NOMO-1 (cell line): ENCODE measurements around the gene PNLIP.

Source experiments
- DNase-seq, 2 experiments: peaks; one replicate each; lab custom pipeline; 2025; ENCODE audit not compliant: unreplicated experiment in 2 of 2; lab: John Stamatoyannopoulos, UW

The PNLIP gene

DNA sequence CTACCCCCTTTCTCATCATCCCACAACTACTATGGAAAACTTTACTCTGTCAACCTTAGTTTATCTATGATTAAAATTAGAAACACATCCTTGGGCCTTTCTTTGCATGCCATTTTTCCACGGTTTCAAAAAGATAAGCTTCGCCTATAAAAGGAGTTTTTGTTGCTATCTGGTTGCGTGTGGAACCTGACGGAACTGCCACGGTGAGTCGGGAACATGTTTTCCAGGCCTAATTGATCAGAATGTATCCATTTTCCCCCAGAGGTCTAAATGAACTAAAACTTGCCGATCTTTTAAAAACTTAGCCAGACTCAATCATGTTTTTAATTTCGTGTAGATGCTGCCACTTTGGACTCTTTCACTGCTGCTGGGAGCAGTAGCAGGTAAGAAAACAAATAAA, at the start of gene PNLIP:
TSS of gene PNLIP (plus strand) at position 176 of the 400 bp plus-strand sequence. CDS start at position 338, 162 bp downstream.
- no peak for DNase-seq

DNA sequence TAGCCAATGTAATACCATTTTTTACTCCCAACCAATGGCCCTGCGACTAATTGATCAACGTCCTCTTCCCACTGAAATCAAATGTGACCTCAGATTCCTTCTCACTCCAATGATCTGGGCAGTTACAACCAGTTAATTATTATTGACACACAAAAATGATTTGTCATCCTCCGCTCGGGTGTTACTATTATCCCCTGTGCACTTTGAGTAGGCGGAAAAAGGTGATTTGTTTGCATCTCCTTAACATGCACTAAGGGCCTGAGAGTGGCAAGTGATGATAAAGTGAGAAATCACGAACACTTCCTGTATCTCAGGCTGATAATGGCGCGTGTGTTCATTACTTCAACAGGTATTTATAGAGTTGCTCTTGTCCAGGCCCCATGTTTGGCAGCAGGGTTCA, 40.9 kb upstream of the PNLIP start:
- DNase-seq, result no peak

GRCh38 chr10:116510565-116510964, 35.2 kb upstream of the PNLIP start:
- no peak for DNase-seq

DNA sequence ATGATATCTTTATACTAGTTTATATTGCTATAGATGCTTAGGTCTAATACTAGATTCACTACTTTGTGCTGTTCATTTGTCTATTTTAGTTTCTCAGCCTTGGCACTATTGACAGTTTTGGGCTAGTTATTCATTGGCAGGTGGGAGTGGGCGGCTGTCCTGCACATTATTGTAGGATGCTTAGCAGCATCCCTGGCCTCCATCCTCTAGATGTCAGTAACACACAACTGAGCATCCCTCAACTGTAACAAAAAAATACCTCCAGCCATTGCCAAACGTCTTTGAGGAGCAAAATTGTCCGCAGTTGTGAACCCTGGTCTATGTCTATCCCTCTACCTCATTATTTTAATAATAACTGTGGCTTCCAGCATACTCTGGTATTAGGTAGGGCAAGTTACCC, 34.4 kb upstream of the PNLIP start:
- no peak for DNase-seq

DNA sequence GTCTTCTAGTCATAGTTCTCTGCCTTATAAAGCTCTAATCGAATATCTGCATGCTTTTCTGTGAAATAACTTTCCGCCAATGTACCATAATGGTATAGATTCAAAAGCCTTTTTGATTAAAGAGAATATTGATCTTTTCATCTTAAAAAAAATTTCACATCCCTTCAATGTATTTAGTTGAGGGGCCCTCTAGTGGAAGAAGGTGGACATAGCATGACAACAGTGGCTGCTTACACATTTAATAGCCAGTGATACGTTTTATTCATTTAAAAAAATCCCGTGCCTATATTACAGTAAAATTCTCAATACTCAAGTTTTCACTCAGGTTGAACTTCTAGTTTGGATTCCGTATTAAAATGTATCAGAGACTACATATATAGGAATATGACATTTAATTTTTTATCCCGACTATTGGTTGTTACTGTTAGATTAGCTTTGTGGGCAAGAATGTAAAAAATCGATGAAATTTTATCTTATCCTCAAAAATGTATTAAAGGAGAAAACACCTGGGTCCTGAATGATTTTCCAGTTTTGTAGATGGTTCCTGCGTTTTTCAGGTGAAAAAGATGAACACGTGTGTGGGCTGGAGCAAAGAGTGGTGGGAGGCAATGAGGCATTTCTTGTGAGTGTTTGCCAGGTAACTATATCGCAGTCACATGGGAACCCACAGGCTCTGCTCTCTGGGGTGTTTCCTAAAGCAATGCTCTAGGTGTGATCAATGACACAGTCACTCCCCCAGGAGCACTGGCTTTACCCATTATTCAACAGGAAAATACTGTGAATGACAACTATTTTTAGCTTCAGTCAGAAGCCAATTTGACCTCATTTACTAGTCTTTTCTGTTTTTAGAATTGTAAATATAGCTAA, 24.1 kb upstream of the PNLIP start:
- peak in 1 of 2 experiments; percentile 48 for DNase-seq

- DNase-seq, result no peak
Observed at GRCh38 chr10:116522803-116523381, 22.8 kb upstream of the PNLIP start.

DNA sequence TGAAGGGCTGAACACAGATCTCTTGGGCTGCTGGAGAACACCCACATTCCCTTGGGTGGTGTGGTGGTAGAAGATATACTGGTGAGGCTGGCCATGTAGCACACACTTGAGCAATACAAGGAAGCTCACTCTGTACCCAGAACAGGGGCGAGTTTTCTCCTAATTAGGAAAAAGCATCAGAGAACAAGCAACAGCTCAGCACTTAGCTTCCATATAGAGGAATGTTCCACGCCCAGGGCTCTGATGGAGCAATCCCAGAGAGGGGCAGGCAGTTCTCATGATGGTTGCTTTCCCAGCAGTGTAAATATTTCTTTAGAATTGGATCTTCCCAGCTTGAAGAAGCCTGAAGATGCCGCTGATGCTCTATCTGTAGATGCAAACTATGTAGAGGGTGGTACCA, 21.0 kb upstream of the PNLIP start:
- DNase-seq, result no peak

- DNase-seq, result no peak
Observed at GRCh38 chr10:116526219-116526618, 19.5 kb upstream of the PNLIP start.

DNA sequence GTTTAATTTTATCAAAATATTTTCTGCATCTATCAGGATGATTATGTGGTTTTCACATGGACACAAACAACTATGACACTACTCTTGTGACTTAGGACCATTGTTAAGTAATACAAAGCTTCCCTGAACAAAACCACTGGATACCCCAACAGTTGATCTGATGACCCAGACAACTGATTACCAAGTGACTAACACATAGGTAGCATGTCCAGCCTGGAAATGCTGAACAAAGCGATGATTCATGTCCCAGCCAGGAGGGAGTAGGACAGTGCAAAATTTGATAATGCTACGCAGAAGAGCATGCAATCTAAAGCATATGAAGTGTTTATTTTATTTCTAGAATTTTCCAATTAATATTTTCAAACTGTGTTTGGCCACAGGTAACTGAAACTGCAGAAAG, 8.9 kb upstream of the PNLIP start:
- DNase-seq, result no peak

DNA sequence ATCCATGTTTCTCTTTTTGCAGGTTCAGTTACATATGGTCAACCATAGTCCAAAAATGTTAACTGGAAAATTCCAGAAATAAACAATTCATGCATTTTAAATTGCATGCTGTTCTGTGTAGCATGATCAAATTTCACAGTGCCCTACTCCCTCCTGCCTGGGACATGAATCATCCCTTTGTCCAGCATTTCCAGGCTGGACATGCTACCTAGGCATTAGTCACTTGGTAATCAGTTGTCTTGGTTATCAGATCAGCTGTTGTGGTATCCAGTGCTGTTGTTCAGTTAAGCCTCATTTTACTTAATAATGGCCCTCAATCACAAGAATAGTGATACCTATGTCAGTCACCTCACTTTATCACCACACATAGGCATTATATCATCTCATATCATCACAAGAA, 7.3 kb upstream of the PNLIP start:
- DNase-seq, result no peak

- no peak for DNase-seq
Observed at GRCh38 chr10:116538992-116539391, 6.7 kb upstream of the PNLIP start.

DNA sequence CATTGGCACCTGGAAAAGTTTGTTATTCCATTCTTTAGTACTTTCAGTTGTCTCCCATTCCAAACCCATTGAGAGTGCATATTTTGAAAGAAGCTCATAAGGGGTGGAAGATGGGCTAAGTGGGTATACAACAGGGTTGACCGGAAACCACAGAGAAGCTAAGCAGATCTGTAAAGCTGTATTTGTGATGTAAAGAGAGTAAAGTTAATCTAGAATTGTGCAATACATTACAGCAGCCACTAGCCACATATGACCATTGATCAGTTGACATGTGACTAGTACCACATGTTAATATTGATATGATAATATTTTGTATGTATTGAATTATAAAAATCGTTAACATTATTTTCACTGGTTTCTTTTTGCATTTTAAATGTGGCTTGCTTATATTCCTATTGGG, 4.9 kb upstream of the PNLIP start:
- DNase-seq, result no peak

GRCh38 chr10:116542007-116542677, 3.6 kb upstream of the PNLIP start:
- no peak for DNase-seq

- DNase-seq, result no peak
Observed at GRCh38 chr10:116545122-116545521, 609 bp upstream of the PNLIP start.

DNA sequence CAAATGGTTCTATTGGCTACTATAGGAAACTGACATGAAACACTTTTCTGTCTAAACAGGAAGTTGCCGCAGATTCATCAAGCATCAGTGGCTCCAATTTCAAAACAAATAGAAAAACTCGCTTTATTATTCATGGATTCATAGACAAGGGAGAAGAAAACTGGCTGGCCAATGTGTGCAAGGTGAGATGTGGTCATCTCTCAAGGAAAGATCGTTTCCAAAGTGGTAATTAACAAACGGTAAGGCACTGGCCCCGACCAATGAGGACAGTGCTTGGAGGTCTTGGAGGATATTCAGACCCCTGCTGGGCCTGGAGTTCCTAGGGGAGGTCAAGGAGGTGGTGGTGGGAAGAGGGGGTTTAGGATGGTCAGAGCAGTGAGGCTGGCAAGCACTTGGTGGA, 2.6 kb downstream of the PNLIP start:
- DNase-seq, result no peak

DNA sequence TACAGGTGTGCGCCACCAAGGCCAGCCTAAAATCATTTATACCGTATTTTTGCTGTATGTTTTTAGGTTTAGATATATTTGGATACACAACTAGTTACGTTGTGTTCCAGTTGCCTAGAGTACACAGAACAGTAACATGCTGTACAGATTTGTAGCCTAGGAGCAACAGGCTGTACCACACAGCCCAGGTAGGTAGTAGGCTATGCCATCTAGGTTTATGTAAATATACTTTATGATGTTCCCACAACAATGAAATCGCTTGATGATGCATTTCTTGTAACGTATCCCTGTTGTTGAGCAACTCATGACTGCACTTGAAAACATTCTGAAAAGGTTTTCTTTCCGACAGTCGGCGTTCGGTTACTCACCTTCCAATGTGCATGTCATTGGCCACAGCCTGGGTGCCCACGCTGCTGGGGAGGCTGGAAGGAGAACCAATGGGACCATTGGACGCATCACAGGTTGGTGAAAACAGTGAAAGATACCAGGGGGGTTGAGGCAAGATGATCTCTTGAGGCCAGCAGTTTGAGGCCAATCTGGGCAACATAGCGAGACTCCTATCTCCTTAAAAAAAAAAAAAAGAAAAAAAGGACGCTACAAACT, 7.7 kb downstream of the PNLIP start:
- no peak for DNase-seq

- DNase-seq, result no peak
Observed at GRCh38 chr10:116554628-116555027, 8.9 kb downstream of the PNLIP start.

DNA sequence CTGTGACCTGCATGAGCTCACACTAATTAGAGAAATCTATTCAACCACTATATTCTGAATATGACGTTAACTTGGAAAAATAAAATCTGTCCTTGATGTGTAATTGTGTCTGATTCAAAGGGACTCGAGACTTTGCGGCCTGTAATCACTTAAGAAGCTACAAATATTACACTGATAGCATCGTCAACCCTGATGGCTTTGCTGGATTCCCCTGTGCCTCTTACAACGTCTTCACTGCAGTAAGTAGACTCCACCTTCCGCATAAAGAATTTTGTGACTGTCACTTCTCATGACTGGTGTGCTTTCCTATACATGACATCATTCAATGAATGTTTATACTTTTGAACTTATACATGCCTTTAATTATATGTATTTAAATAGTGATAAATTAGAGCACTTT, 10.1 kb downstream of the PNLIP start:
- DNase-seq, result no peak

- DNase-seq, result no peak
Observed at GRCh38 chr10:116557305-116557880, 11.7 kb downstream of the PNLIP start.

GRCh38 chr10:116565534-116565933, 19.8 kb downstream of the PNLIP start:
- no peak for DNase-seq

GRCh38 chr10:116566932-116567331, 21.2 kb downstream of the PNLIP start:
- DNase-seq, result no peak
